Neutrophil (primary cell): ENCODE measurements around the gene DSN1.

Experiments used
- H3K27ac ChIP-seq: fragments of 200-600 bp; sonication (generic); 2 replicates; pipeline ENCODE4 v1.5.1; 2016; ENCODE audit warnings: mild to moderate bottlenecking, moderate library complexity
- H3K27me3 ChIP-seq: fragments of 200-600 bp; sonication (generic); 2 replicates; pipeline ENCODE4 v1.6.0; 2016; ENCODE audit warnings: mild to moderate bottlenecking
- H3K36me3 ChIP-seq: fragments of 200-600 bp; sonication (generic); 2 replicates; pipeline ENCODE4 v1.5.1; 2017
- H3K4me1 ChIP-seq, 2 experiments: fragments of 200-600 bp in 1 of 2; sonication (generic) in 1 of 2; 1 replicate in 1 of 2; 2 replicates in 1 of 2; pipeline versions ENCODE4 v1.5.1 to v1.6.1; 2013 to 2016; ENCODE audit warnings: low read depth in 1 of 2, low read length in 1 of 2, mild to moderate bottlenecking in 1 of 2, moderate library complexity in 1 of 2; ENCODE audit not compliant: control insufficient read depth in 1 of 2, insufficient read depth in 1 of 2
- H3K4me3 ChIP-seq, 2 experiments: fragments of 200-600 bp in 1 of 2; sonication (generic) in 1 of 2; 1 replicate in 1 of 2; 2 replicates in 1 of 2; pipeline ENCODE4 v1.5.1; 2013 to 2016; ENCODE audit warnings: low read depth in 1 of 2, low read length in 1 of 2, mild to moderate bottlenecking in 1 of 2, moderate library complexity in 1 of 2
- H3K9me3 ChIP-seq: fragments of 200-600 bp; sonication (generic); 2 replicates; pipeline ENCODE4 v1.5.1; 2016
- CTCF ChIP-seq: fragments of 200-600 bp; sonication (generic); IDR thresholded peaks from 2 replicates; pipeline ENCODE4 v1.5.1; 2016; ENCODE audit warnings: antibody characterized with exemption

DSN1 gene

GRCh38 chr20:36786246-36786645, 12.7 kb upstream of the DSN1 start:
- Histone ChIP-seq H3K4me1 (no peaks in the 10 kb centered on the region), H3K9me3 (no peaks in the 10 kb centered on the region), H3K27me3 (no peaks in the 10 kb centered on the region), H3K36me3 (no peaks in the 10 kb centered on the region), H3K4me3 (no peak overlapping the region), H3K27ac (no peak overlapping the region)
- TF ChIP-seq CTCF: no peak

GRCh38 chr20:36785308-36785707, 11.7 kb upstream of the DSN1 start:
- TF ChIP-seq CTCF: no peak
- H3K9me3 ChIP-seq: no peaks in the 10 kb centered on the region
- no peaks in the 10 kb centered on the region for H3K36me3 ChIP-seq
- no peaks in the 10 kb centered on the region for H3K27me3 ChIP-seq
- no peak overlapping the region for H3K27ac ChIP-seq
- no peak overlapping the region for H3K4me3 ChIP-seq
- H3K4me1 ChIP-seq: no peaks in the 10 kb centered on the region

GRCh38 chr20:36784900-36785299, 11.3 kb upstream of the DSN1 start:
- H3K36me3 ChIP-seq: no peaks in the 10 kb centered on the region

GRCh38 chr20:36784116-36784515, 10.6 kb upstream of the DSN1 start:
- Histone ChIP-seq H3K4me1 (no peaks in the 10 kb centered on the region), H3K36me3 (no peaks in the 10 kb centered on the region), H3K27me3 (no peaks in the 10 kb centered on the region), H3K27ac (no peak overlapping the region), H3K9me3 (no peaks in the 10 kb centered on the region), H3K4me3 (no peak overlapping the region)
- TF ChIP-seq CTCF: no peak

More at GRCh38 chr20:36784900-36785299, 11.3 kb upstream of the DSN1 start:
- H3K27me3 ChIP-seq: no peaks in the 10 kb centered on the region
- H3K4me1 ChIP-seq: no peaks in the 10 kb centered on the region
- no peaks in the 10 kb centered on the region for H3K9me3 ChIP-seq
- no peak overlapping the region for H3K27ac ChIP-seq
- no peak overlapping the region for H3K4me3 ChIP-seq
- no peak for TF ChIP-seq CTCF

GRCh38 chr20:36779656-36780025, 6.1 kb upstream of the DSN1 start:
- Histone ChIP-seq H3K4me3 (no peak overlapping the region), H3K27ac (no peak overlapping the region), H3K4me1 (peaks cover under 1% of the 10 kb centered on the region in 2 experiments), H3K36me3 (no peaks in the 10 kb centered on the region), H3K9me3 (no peaks in the 10 kb centered on the region), H3K27me3 (no peaks in the 10 kb centered on the region)
- TF ChIP-seq CTCF: no peak
